IPS-NIHi11 (cell line): ENCODE results near the gene CWF19L1.

ENCODE experiments used
- DNase-seq: peaks from one replicate; pipeline ENCODE4 v3.0.0; 2012; ENCODE audit warnings: mixed read lengths, low spot score

CWF19L1 gene

GRCh38 chr10:100248820-100249219, 18.6 kb downstream of the CWF19L1 start:
- no peak for DNase-seq

GRCh38 chr10:100245484-100246220, 21.8 kb downstream of the CWF19L1 start:
- no peak for DNase-seq

GRCh38 chr10:100239851-100240250, 27.6 kb downstream of the CWF19L1 start:
- no peak for DNase-seq

GRCh38 chr10:100238429-100238828, 29.0 kb downstream of the CWF19L1 start:
- DNase-seq = no peak

GRCh38 chr10:100232101-100232500, 35.3 kb downstream of the CWF19L1 start:
- no peak for DNase-seq

- no peak for DNase-seq
These were observed 37.5 kb downstream of the CWF19L1 start for GRCh38 chr10:100229819-100230422.

- DNase-seq = no peak
These were observed 43.6 kb downstream of the CWF19L1 start for GRCh38 chr10:100223879-100224278.

GRCh38 chr10:100222529-100222928, 44.9 kb downstream of the CWF19L1 start:
- no peak for DNase-seq

- no peak for DNase-seq
These were observed 51.4 kb downstream of the CWF19L1 start for GRCh38 chr10:100216006-100216405.

GRCh38 chr10:100209303-100209702, 58.1 kb downstream of the CWF19L1 start:
- DNase-seq = no peak

- DNase-seq = no peak
These were observed 59.2 kb downstream of the CWF19L1 start for GRCh38 chr10:100208276-100208675.

GRCh38 chr10:100204370-100204769, 63.1 kb downstream of the CWF19L1 start:
- no peak for DNase-seq

- no peak for DNase-seq
These were observed 65.9 kb downstream of the CWF19L1 start for GRCh38 chr10:100201549-100201948.

- no peak for DNase-seq
These were observed 72.7 kb downstream of the CWF19L1 start for GRCh38 chr10:100194711-100195110.

GRCh38 chr10:100192350-100192749, 75.1 kb downstream of the CWF19L1 start:
- no peak for DNase-seq

- peak; percentile 49 for DNase-seq
These were observed 80.9 kb downstream of the CWF19L1 start for GRCh38 chr10:100186253-100187212.

GRCh38 chr10:100185364-100186252, 81.8 kb downstream of the CWF19L1 start, which contains the start of gene ERLIN1:
Gene ERLIN1, minus strand, starts transcription at chr10:100186029. Its CDS starts 403 bp downstream, at chr10:100185626.
- peak; percentile 99 for DNase-seq

GRCh38 chr10:100184840-100185239, 82.6 kb downstream of the CWF19L1 start:
- DNase-seq = peak; percentile 24

- DNase-seq = no peak
These were observed 83.0 kb downstream of the CWF19L1 start for GRCh38 chr10:100184426-100184825.

- no peak for DNase-seq
These were observed 84.0 kb downstream of the CWF19L1 start for GRCh38 chr10:100183481-100183880.

GRCh38 chr10:100182908-100183307, 84.5 kb downstream of the CWF19L1 start:
- DNase-seq = no peak
